HCT116 (cell line): Measurements from ENCODE around the gene STK32B. TPM values are rescaled to one million over a fixed set of nuclear protein-coding genes. Genes with fewer than 3 reads are reported as not detected.

Experiments
- ATAC-seq: fragments of 200-7000 bp; cut with Tn5 transposase; 2 replicates; pipeline ENCODE4 v1.9.1; 2020; ENCODE audit warnings: mild to moderate bottlenecking, moderate library complexity
- BruUV-seq: library from RNA; stranded (reverse); fragments of 400-500 nt; replicated peaks from 2 replicates; lab custom pipeline; 2021; lab: Mats Ljungman, UMichigan
- CTCF ChIA-PET: fragments of 300-600 bp; sonication (Branson Sonifier 250); formaldehyde crosslinking; loops from one replicate; lab custom pipeline; 2021; ENCODE audit warnings: antibody characterized with exemption; lab: Charles Lee
- POLR2A ChIA-PET: fragments of 300-600, 350-600 bp; sonication (Branson Sonifier 250); formaldehyde crosslinking; loops from one replicate; lab custom pipeline; 2021; ENCODE audit warnings: antibody characterized with exemption; lab: Charles Lee
- RAD21 ChIA-PET, 2 experiments: fragments of 300-600 bp; sonication (Branson Sonifier 250); formaldehyde crosslinking; loops; one replicate each; lab custom pipeline; 2023; ENCODE audit warnings: low total read pairs in 2 of 2; ENCODE audit not compliant: uncharacterized antibody in 2 of 2, unreplicated experiment in 2 of 2, low non-redundant PET in 1 of 2; lab: Charles Lee
- DNase-seq: peaks from one replicate; pipeline ENCODE4 v3.0.0-alpha.2; 2010; ENCODE audit warnings: low read depth, low spot score
- H2AFZ ChIP-seq: fragments of 200-600 bp; shearing (Covaris generic), sonication (generic); 2 replicates; pipeline ENCODE4 v1.6.1; 2017; ENCODE audit warnings: low read depth, mixed run types, mixed read lengths, antibody characterized with exemption, low read length; ENCODE audit not compliant: poor library complexity, severe bottlenecking
- H3K27ac ChIP-seq: 2 replicates; pipeline ENCODE4 v1.5.1; 2012; ENCODE audit warnings: low read depth, low read length
- H3K27me3 ChIP-seq: fragments of 200-600 bp; sonication (generic); 2 replicates; pipeline ENCODE4 v1.6.1; 2016; ENCODE audit warnings: mixed run types, low read length, mixed read lengths; ENCODE audit not compliant: insufficient read depth
- H3K36me3 ChIP-seq, 2 experiments: fragments of 200-500 bp in 1 of 2; fragments of 200-600 bp in 1 of 2; sonication (Bioruptor generic) in 1 of 2; sonication (generic) in 1 of 2; 2 replicates each; pipeline versions ENCODE4 v1.5.1 to v1.6.1; 2014 to 2016; ENCODE audit warnings: low read length in 2 of 2, inconsistent platforms in 1 of 2, mixed read lengths in 1 of 2, mixed run types in 1 of 2; ENCODE audit not compliant: insufficient read depth in 2 of 2, control insufficient read depth in 1 of 2
- H3K4me1 ChIP-seq, 2 experiments: fragments of 200-600 bp in 1 of 2; sonication (generic) in 1 of 2; 2 replicates each; pipeline versions ENCODE4 v1.5.1 to v1.6.1; 2012 to 2017; ENCODE audit warnings: low read length in 2 of 2, inconsistent platforms in 1 of 2, mild to moderate bottlenecking in 1 of 2, mixed read lengths in 1 of 2, mixed run types in 1 of 2, moderate library complexity in 1 of 2; ENCODE audit not compliant: insufficient read depth in 2 of 2, control insufficient read depth in 1 of 2
- H3K4me2 ChIP-seq: fragments of 200-600 bp; sonication (generic); 2 replicates; pipeline ENCODE4 v1.6.1; 2017; ENCODE audit warnings: mixed run types, low read length, mixed read lengths
- H3K4me3 ChIP-seq, 2 experiments: fragments of 200-600 bp in 1 of 2; sonication (generic) in 1 of 2; replicated peaks in 1 of 2; 2 replicates each; pipeline ENCODE4 v1.5.1; 2011 to 2016; ENCODE audit warnings: low read length in 2 of 2, control low read depth in 1 of 2, low read depth in 1 of 2, mild to moderate bottlenecking in 1 of 2, mixed read lengths in 1 of 2, mixed run types in 1 of 2
- H3K79me2 ChIP-seq: fragments of 200-600 bp; sonication (generic); 2 replicates; pipeline ENCODE4 v1.6.1; 2017; ENCODE audit warnings: mild to moderate bottlenecking, mixed run types, low read length, moderate library complexity, mixed read lengths; ENCODE audit not compliant: insufficient read depth
- H3K9ac ChIP-seq: fragments of 200-600 bp; sonication (generic); 2 replicates; pipeline ENCODE4 v1.6.1; 2016; ENCODE audit warnings: low read length, mixed read lengths
- H3K9me2 ChIP-seq: fragments of 200-600 bp; sonication (generic), shearing (Covaris generic); 2 replicates; pipeline ENCODE4 v1.6.1; 2017; ENCODE audit warnings: mixed run types, mild to moderate bottlenecking, moderate library complexity; ENCODE audit not compliant: insufficient read depth
- H3K9me3 ChIP-seq, 2 experiments: fragments of 200-500 bp in 1 of 2; fragments of 200-600 bp in 1 of 2; sonication (Bioruptor generic) in 1 of 2; sonication (generic) in 1 of 2; 2 replicates each; pipeline ENCODE4 v1.6.1; 2014 to 2017; ENCODE audit warnings: low read length in 2 of 2, mixed read lengths in 2 of 2, inconsistent platforms in 1 of 2, low read depth in 1 of 2, mild to moderate bottlenecking in 1 of 2, mixed run types in 1 of 2, moderate library complexity in 1 of 2; ENCODE audit not compliant: control insufficient read depth in 1 of 2, insufficient read depth in 1 of 2
- H4K20me1 ChIP-seq: fragments of 200-600 bp; sonication (generic), shearing (Covaris generic); 2 replicates; pipeline ENCODE4 v1.6.1; 2017; ENCODE audit warnings: mixed run types, mild to moderate bottlenecking, moderate library complexity; ENCODE audit not compliant: insufficient read depth
- ATF3 ChIP-seq: IDR thresholded peaks from 2 replicates; pipeline ENCODE4 v1.6.1; 2012
- CBX3 ChIP-seq: IDR thresholded peaks from 2 replicates; pipeline ENCODE4 v1.6.1; 2012; ENCODE audit warnings: low read depth
- CTCF ChIP-seq, 3 experiments: fragments of 200-600 bp in 1 of 3; sonication (generic) in 1 of 3; IDR thresholded peaks in 2 of 3; conservative IDR thresholded peaks in 1 of 3; 2 replicates each; pipeline ENCODE4 v1.5.1; 2012 to 2017; ENCODE audit warnings: low read depth in 2 of 3, low read length in 2 of 3, antibody characterized with exemption in 1 of 3, borderline replicate concordance in 1 of 3, control low read depth in 1 of 3, mild to moderate bottlenecking in 1 of 3, mixed read lengths in 1 of 3, mixed run types in 1 of 3, moderate library complexity in 1 of 3; ENCODE audit not compliant: insufficient read depth in 1 of 3
- EGR1 ChIP-seq: IDR thresholded peaks from 2 replicates; pipeline ENCODE4 v1.6.1; 2012; ENCODE audit warnings: low read depth
- EZH2 ChIP-seq: fragments of 200-600 bp; sonication (generic); IDR thresholded peaks from 2 replicates; pipeline ENCODE4 v1.6.1; 2017; ENCODE audit warnings: antibody characterized with exemption, mixed run types
- EZH2phosphoT487 ChIP-seq: fragments of 200-600 bp; IDR thresholded peaks from 2 replicates; pipeline ENCODE4 v1.6.1; 2018; ENCODE audit warnings: antibody characterized with exemption, borderline replicate concordance
- JUND ChIP-seq: IDR thresholded peaks from 2 replicates; pipeline ENCODE4 v1.6.1; 2012
- POLR2AphosphoS5 ChIP-seq: IDR thresholded peaks from 2 replicates; pipeline ENCODE4 v1.6.1; 2011; ENCODE audit warnings: mild to moderate bottlenecking, low read depth, low read length, moderate library complexity
- RAD21 ChIP-seq: IDR thresholded peaks from 2 replicates; pipeline ENCODE4 v1.6.1; 2012; ENCODE audit warnings: low read depth, mild to moderate bottlenecking
- REST ChIP-seq: IDR thresholded peaks from 2 replicates; pipeline ENCODE4 v1.6.1; 2012; ENCODE audit warnings: low read depth
- SIN3A ChIP-seq: IDR thresholded peaks from 2 replicates; pipeline ENCODE4 v1.6.1; 2012; ENCODE audit warnings: low read depth
- SRF ChIP-seq: IDR thresholded peaks from 2 replicates; pipeline ENCODE4 v1.6.1; 2012; ENCODE audit warnings: low read depth
- TCF7L2 ChIP-seq: IDR thresholded peaks from 2 replicates; pipeline ENCODE4 v1.7.0; 2011; ENCODE audit warnings: borderline replicate concordance, inconsistent platforms; ENCODE audit not compliant: insufficient read depth, insufficient read length; ENCODE audit errors: extremely low read depth
- YY1 ChIP-seq: IDR thresholded peaks from 2 replicates; pipeline ENCODE4 v1.6.1; 2011; ENCODE audit warnings: low read length, low read depth, moderate library complexity, mild to moderate bottlenecking; ENCODE audit not compliant: insufficient replicate concordance; ENCODE audit errors: extremely low read depth
- intact Hi-C: fragments of 100-400 bp; cut with micrococcal nuclease; formaldehyde crosslinking; loops from 2 replicates; pipeline ENCODE4 v1.10.0; 2022
- total RNA-seq: library from RNA; stranded (reverse); gene quantifications from one replicate; pipeline ENCODE4 v1.2.1, GENCODE V29; 2021; ENCODE audit not compliant: unreplicated experiment

STK32B gene
- total RNA-seq, 1 experiment from 2014 or later, result not detected

- DNase-seq (no peak), ATAC-seq (no peak)
- no TSS peak for BruUV-seq
- no peaks in the 10 kb centered on the region for H4K20me1 ChIP-seq
- H3K4me1 ChIP-seq, result no peaks in the 10 kb centered on the region
- ChIA-PET POLR2A (no interaction called here), RAD21 (no interaction called here), CTCF (no interaction called here)
- no peaks in the 10 kb centered on the region for H3K9me2 ChIP-seq
- H3K27me3 ChIP-seq, result no peaks in the 10 kb centered on the region; the same call in 1 of the 2 replicates
- intact Hi-C loops, result no loop called here
- TF ChIP-seq EGR1, result no peak
- no peak for TF ChIP-seq SRF
- TF ChIP-seq TCF7L2, result no peak
- TF ChIP-seq EZH2, result no peak
- no peak for TF ChIP-seq REST
- TF ChIP-seq JUND, result no peak
- TF ChIP-seq RAD21, result no peak
- no peak for TF ChIP-seq ATF3
- no peak for TF ChIP-seq EZH2phosphoT487
- TF ChIP-seq CBX3, result no peak
- no peak for TF ChIP-seq YY1
- no peak for TF ChIP-seq POLR2AphosphoS5
- TF ChIP-seq SIN3A, result no peak
- TF ChIP-seq CTCF (IDR thresholded peaks at IDR 0.05 in 2 of 3, conservative IDR thresholded peaks at IDR 0.05 in 1 of 3; ENCODE audit: borderline replicate concordance in 1 of 3, insufficient read depth in 1 of 3, low read depth in 2 of 3, low read length in 2 of 3), result no peak
- no peak overlapping the region for H3K27ac ChIP-seq
- no peaks in the 10 kb centered on the region for H3K36me3 ChIP-seq
- no peaks in the 10 kb centered on the region for H3K79me2 ChIP-seq
- no peak overlapping the region for H2AFZ ChIP-seq
- H3K9ac ChIP-seq, result no peak overlapping the region
- H3K4me2 ChIP-seq, result no peak overlapping the region
- no peak overlapping the region for H3K4me3 ChIP-seq
- H3K9me3 ChIP-seq, result no peaks in the 10 kb centered on the region
Observed at GRCh38 chr4:5403746-5404497, 352.6 kb downstream of the STK32B start.
